Ishikawa (cell line): ENCODE results near the gene SLC9A9.

Source experiments
- CEBPB ChIP-seq: IDR thresholded peaks from 2 replicates; pipeline ENCODE4 v1.6.1; 2012
- CREB1 ChIP-seq: IDR thresholded peaks from 2 replicates; pipeline ENCODE4 v1.6.1; 2012; ENCODE audit warnings: low read depth
- EGR1 ChIP-seq: IDR thresholded peaks from 2 replicates; pipeline ENCODE4 v1.6.1; 2012
- EP300 ChIP-seq: IDR thresholded peaks from 2 replicates; pipeline ENCODE4 v1.6.1; 2012; ENCODE audit warnings: borderline replicate concordance
- FOXM1 ChIP-seq: IDR thresholded peaks from 2 replicates; pipeline ENCODE4 v1.6.1; 2012; ENCODE audit warnings: low read depth, borderline replicate concordance
- NFIC ChIP-seq: IDR thresholded peaks from 2 replicates; pipeline ENCODE4 v1.6.1; 2012
- RAD21 ChIP-seq: IDR thresholded peaks from 2 replicates; pipeline ENCODE4 v1.6.1; 2012; ENCODE audit warnings: low read depth
- TAF1 ChIP-seq: IDR thresholded peaks from 2 replicates; pipeline ENCODE4 v1.6.1; 2012; ENCODE audit warnings: low read depth, mild to moderate bottlenecking
- TCF12 ChIP-seq: IDR thresholded peaks from 2 replicates; pipeline ENCODE4 v1.6.1; 2012; ENCODE audit warnings: low read depth
- TEAD4 ChIP-seq: IDR thresholded peaks from 2 replicates; pipeline ENCODE4 v1.6.1; 2012
- YY1 ChIP-seq: IDR thresholded peaks from 2 replicates; pipeline ENCODE4 v1.6.1; 2012; ENCODE audit warnings: low read depth
- ZBTB7A ChIP-seq: IDR thresholded peaks from 2 replicates; pipeline ENCODE4 v1.6.1; 2012; ENCODE audit warnings: low read depth
- TF ChIP-seq, protein P1 (sequence below): IDR thresholded peaks from 2 replicates; pipeline ENCODE4 v1.6.1; 2012; ENCODE audit warnings: low read depth, mild to moderate bottlenecking
- TF ChIP-seq, protein P2 (sequence below): IDR thresholded peaks from 2 replicates; pipeline ENCODE4 v1.6.1; 2012
- TF ChIP-seq, protein P3 (sequence below): IDR thresholded peaks from 2 replicates; pipeline ENCODE4 v1.6.1; 2012

The SLC9A9 gene

DNA sequence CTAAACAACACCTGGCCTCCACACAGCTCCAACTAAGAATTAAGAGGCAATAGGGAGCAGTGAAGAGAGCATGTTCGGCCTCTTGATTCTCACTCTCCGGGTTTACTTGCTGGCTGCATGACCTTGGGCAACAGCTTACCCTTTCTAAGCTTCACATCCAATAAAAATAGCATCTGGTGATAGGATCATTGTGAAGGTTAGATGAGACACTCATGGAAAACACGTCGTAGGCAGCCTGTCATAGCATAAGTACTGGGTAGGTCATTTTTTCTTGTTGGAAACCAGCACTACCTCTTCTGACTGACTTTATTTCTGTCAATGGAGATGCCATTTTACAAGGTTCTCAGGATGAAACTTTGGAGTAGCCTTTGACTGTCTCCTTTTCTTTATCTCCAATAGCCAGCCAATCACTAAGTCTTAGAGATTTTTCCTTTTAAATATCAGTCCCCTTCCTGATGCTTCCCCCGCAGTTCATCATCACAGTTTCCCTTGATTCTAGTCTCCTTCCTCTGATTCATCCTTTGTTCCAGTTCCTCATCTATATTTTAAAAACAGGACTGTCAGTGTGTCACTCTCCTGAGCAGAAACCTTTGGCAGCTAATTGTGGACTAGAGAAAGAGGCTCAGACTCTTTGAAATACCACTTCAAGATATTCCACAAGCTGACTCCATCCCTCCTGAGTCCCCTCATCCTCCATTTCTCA is 271.5 kb downstream of the SLC9A9 start:
- TF ChIP-seq, protein P1, sequence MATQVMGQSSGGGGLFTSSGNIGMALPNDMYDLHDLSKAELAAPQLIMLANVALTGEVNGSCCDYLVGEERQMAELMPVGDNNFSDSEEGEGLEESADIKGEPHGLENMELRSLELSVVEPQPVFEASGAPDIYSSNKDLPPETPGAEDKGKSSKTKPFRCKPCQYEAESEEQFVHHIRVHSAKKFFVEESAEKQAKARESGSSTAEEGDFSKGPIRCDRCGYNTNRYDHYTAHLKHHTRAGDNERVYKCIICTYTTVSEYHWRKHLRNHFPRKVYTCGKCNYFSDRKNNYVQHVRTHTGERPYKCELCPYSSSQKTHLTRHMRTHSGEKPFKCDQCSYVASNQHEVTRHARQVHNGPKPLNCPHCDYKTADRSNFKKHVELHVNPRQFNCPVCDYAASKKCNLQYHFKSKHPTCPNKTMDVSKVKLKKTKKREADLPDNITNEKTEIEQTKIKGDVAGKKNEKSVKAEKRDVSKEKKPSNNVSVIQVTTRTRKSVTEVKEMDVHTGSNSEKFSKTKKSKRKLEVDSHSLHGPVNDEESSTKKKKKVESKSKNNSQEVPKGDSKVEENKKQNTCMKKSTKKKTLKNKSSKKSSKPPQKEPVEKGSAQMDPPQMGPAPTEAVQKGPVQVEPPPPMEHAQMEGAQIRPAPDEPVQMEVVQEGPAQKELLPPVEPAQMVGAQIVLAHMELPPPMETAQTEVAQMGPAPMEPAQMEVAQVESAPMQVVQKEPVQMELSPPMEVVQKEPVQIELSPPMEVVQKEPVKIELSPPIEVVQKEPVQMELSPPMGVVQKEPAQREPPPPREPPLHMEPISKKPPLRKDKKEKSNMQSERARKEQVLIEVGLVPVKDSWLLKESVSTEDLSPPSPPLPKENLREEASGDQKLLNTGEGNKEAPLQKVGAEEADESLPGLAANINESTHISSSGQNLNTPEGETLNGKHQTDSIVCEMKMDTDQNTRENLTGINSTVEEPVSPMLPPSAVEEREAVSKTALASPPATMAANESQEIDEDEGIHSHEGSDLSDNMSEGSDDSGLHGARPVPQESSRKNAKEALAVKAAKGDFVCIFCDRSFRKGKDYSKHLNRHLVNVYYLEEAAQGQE: no peak
- TF ChIP-seq, protein P2, sequence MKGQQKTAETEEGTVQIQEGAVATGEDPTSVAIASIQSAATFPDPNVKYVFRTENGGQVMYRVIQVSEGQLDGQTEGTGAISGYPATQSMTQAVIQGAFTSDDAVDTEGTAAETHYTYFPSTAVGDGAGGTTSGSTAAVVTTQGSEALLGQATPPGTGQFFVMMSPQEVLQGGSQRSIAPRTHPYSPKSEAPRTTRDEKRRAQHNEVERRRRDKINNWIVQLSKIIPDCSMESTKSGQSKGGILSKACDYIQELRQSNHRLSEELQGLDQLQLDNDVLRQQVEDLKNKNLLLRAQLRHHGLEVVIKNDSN: no peak
- TF ChIP-seq ZBTB7A (no peak), EGR1 (no peak), TEAD4 (no peak)

DNA sequence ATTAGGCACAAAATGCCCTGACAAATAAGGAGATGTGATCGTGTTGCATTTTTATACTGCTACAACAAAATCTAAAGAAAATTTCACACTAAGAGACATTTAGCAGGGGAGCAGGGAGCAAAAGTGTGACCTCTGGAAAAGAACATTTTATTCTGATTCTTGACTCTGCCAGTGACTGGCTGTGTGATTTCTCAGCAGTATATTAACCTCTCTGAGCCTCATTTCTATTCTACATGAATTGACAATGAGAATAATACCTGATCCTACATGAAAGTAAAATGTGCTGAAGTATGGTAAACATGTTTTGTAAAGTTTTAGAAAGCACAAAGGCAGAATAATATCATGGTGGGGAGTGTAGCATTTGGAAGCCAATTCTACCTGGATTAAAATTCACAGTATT is 273.3 kb downstream of the SLC9A9 start:
- no peak for TF ChIP-seq EP300
- TF ChIP-seq FOXM1: no peak

DNA sequence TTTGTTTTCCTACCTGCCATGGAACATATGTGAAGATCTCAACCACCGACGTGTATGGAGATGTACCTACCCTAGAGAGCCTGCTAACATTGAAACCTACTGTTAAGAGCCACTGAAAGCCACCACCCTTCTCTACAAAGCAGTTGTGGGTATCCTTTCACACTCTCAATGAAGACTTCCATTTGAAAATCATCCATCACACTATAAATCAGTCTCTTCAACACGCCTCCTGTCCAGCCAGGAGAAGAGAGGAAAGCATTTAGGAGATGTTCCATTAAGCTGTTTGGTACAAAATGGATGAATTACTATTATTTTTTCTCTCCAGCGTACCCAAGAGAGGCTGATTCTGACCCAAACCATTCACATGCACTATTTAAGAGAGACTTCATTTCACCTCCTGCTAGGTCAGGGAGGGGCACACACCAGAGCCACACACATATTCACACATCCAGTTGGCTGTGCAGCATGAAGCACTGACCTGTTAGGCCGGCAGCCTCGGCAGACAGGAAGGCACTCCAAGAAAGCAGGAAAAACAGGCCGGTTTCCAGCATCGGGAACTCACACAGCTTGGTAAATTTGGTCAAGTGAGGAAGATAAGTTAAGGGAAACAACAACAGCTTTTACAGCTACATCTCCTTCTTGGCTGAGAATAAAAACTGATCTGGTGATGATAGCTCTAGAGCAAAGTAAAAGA is 274.5 kb downstream of the SLC9A9 start:
- no peak for TF ChIP-seq TEAD4
- TF ChIP-seq NFIC: no peak
- TF ChIP-seq EGR1: no peak
- TF ChIP-seq TAF1: no peak

DNA sequence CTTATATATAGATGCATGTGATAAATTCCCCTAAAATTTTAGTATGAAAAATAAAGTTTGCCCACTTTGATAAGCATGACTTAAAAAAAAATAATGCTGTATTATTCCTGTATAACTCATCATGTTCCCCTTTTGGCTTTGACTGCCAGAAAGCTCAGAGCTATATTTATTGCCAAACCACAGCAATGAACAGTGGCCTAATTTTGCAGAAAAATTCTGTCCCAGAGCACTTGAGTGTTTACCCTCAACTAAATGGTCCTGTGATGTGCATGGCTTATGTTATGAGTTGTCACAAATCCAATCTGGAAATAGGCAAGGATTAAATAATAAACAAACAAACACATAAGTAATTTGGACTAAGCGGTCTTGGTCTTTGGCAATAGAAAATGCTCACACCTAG is 276.7 kb downstream of the SLC9A9 start:
- no peak for TF ChIP-seq TEAD4
- TF ChIP-seq FOXM1: no peak
- no peak for TF ChIP-seq NFIC
- TF ChIP-seq CEBPB: no peak
- TF ChIP-seq TAF1: no peak
- no peak for TF ChIP-seq RAD21
- no peak for TF ChIP-seq EP300
- TF ChIP-seq, protein P3, sequence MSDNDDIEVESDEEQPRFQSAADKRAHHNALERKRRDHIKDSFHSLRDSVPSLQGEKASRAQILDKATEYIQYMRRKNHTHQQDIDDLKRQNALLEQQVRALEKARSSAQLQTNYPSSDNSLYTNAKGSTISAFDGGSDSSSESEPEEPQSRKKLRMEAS: no peak

DNA sequence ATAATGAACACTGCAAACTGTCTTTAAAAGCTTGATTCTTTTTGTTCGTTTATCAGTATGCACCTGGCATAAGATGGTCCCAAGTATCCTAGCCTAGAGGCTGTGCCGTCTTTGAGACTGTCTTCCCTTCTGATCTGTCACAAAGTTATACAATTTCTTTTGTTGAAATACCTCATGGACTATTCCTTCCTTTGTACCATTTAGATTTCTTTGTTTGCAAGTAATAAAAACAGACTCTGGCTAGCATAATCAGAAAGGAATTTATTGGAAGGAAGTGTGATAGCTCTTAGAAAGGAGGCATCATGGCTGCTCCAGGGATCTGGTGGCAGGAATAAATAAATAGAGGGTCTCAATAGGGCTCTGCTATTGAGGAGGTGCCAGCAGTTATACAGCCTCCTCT is 280.4 kb downstream of the SLC9A9 start:
- no peak for TF ChIP-seq FOXM1
- TF ChIP-seq EP300: no peak
- no peak for TF ChIP-seq CREB1
- no peak for TF ChIP-seq ZBTB7A
- no peak for TF ChIP-seq NFIC
- TF ChIP-seq TCF12: no peak
- TF ChIP-seq TEAD4: no peak
- TF ChIP-seq, protein P2: no peak
- no peak for TF ChIP-seq TAF1
- no peak for TF ChIP-seq EGR1
- TF ChIP-seq CEBPB: no peak
- TF ChIP-seq, protein P3: no peak
- no peak for TF ChIP-seq YY1
- TF ChIP-seq, protein P1: no peak
- no peak for TF ChIP-seq RAD21

DNA sequence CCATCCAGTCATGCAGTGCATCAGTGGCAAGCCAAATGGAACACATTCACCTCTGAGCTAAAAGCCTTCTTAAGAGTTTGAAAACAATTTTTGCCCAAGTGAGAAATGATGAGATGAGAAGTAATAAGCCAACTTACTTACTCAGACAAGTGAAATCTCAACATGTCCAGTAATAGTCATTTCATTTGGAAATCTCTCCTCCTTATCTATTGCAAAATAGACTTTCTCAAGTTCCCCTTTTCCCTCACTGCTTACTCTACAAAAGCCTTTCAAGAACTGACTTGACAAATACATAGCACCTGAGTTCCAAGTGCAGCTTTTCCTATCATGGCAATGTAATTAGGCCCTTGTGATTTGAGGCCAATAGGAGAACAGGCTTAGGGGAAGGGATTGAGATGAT is 282.3 kb downstream of the SLC9A9 start:
- no peak for TF ChIP-seq YY1
- TF ChIP-seq, protein P3: no peak
- TF ChIP-seq TCF12: no peak
- no peak for TF ChIP-seq TEAD4
- TF ChIP-seq NFIC: no peak
- no peak for TF ChIP-seq EP300
- no peak for TF ChIP-seq TAF1
- TF ChIP-seq CREB1: no peak
- TF ChIP-seq FOXM1: no peak
- no peak for TF ChIP-seq CEBPB
- TF ChIP-seq, protein P1: no peak
- TF ChIP-seq EGR1: no peak
- no peak for TF ChIP-seq ZBTB7A
- TF ChIP-seq, protein P2: no peak
- no peak for TF ChIP-seq RAD21
